Hippocampal formation (tissue), 2 donors: ENCODE results near the gene MVB12B.

Experiments used
- DNase-seq, 2 donors: peaks; one replicate each; lab custom pipeline; 2025; lab: John Stamatoyannopoulos, UW

Gene MVB12B

DNA sequence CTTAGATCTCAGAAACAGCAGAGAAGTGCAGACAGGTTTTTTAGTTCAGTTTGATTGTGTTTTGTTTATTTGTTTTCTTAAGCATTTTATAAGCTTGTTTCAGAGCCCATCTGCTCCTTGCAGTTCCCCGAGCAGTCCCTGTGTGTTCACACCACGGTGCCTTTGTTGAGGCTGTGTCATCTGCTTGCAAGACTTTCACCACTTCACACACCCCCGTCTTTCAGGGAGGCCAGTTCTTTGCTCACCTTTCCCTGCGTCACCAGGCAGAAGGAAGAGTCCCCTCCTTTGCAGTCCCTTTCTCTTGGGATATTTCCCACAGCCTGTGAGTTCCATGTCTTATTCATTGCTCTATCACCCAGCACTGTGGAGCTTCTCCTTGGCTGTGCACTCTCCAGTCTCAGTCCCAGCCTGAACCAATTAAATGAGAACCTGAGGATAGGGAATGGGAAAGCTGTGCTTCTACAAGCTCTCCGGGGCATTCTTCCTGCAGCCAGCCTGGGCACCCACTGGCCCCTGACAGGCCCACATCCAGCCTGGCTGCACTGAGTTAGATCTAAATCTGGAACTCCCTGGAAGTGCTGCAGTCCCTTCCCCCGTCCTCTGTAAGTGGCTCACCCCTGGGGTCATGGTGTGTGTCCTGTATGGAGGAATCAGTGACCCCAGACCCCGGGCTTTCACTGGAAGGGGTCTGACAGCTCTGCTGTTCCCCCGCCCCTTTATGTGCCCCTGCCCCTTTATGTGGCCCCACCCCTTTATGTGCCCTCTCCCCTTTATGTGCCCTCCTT, 5.5 kb downstream of the MVB12B start:
- DNase-seq, result no peak

DNA sequence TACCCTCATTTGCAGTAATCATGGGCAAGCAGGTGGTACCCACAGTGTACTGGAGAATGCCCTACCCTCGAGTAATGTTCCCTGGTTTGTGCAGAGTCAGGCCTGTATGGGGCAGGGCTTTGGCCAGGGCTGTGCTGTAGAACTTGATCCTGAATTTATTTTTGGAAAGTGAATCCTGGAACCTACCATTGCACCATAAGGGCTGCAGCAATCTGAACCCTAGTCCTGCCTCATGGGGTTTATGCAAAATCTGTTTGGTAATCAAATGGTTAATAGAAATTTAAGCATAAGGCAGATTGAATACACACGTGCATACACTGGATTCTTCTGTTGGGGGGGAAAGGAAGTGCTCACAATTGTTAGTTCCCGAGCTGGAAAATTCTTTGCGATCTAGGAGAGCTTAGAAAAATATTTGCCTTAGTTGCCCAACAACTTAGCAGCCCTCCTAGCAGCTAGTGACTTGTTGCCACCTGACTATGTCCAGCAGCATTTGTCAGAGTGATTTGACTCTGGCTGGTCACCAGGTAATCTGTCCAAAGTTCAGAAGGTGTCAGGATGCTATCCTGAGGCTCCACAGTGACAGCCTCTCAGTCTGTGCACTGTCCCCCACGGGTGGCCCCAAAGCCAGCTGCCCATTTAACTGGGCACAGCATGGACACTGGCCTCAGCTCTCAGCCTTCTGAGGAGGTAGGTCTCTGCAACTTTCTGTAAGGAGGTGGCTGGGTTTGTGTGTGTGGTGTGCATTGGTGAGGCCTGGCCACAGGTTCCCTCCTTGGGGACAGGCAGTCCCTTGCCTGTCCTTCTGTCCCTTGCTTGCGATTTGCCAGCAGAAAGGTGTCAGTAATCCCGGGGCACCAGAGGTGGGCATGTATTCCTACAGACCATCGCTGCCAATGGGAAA, 8.3 kb downstream of the MVB12B start:
- DNase-seq, result no peak

DNA sequence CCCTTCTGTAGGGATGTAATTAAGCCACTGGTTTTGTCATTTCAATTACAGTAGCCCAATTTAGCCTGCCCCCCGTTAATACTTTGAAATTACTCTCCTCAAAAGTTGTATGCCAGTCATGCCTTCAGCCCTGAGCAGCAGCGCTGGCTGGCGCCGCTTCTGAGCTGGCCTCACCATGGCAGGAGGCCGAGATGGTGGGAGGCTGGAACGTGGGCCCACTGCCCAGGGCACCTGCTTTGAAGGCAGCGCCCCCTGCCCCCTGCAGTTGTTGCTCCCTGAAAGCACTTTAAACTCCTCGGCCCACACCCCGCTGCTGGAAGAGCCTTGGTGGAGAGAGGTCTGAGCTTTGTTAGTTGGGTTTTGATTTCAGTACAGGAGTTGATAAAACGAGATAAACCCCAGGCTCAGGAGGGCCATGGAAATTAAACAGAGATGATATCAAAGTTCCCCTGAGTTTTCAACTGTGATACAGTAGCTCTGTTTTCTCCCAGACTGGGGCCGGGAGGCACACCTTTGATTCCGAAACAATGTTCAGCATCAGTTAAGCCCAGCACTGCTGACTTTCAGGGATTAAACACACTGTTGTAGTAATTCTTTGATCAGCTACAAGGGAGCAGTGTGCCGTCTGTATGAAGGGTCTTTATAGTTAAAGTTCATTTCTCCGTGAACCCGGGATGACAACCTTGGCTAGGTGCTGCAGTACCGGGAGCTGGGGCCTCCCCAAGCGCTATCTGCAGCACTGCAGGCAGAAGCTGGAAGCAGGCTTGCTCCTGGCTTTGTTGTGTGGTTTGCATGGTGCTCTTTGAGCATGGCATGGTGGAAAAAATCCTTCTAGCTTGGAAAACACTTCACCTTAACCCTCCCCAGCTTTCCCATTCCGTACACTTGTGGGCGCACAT, 9.5 kb downstream of the MVB12B start:
- peak in 1 of 2 donors; percentile 43 for DNase-seq

DNA sequence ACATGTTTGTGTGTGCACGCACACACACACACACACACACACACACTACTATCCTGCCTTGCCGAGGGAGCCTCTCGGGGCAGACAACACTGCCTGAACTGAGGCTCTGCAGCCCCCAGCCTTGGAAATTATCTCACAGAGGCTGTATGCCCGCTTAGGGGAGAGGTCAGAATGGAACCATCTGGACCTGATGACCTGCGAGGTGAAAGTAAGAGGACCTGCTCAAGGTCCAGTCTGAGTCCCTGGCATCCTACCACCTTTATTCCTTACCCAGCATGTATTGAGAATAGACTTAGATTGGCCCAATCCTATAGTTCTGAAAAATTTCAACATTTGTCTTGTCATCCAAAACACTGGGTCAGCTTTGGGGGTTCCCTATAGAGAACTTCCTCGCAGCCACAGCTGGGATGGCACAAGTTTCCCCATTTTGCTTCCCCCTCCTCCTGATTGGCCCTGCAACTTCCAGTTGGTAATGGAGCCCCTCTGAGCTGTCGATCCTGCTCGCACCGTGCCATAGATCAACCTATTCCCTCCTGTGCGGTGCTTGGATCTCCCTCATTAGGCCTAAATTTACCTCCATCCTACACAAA, 10.2 kb downstream of the MVB12B start:
- no peak for DNase-seq

DNA sequence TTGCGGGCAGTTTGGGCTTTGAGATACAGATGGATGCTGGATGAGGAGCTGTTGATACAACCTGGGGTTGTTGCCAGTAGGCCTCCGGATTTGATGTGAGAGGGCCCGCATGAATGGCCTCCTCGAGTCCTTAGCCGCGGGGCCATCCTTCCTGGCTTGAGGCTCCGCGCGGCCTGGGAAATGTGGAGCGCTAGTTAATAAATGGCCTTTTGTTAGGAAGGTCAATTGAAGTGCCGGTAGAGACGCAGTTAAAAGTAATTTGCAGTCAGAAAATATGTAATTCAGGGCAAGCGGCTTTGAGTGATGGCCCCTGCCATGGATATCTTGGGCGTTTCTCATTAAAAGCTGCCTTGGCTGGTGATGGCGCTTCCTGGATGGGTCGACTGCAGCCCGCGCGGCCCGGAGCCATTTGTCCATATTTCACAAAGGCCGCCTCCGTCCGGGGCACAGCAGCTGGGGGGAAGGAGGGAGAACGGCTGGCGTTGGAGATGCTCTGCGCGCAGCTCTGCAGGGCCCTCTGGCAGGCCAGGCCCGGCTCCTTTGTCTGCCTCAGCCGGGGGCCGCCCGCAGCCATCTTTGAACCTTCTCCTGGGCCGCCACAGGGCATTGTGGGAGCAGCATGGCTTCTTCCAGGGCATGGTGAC, 11.2 kb downstream of the MVB12B start:
- DNase-seq, result peak; percentile 81 to 86

DNA sequence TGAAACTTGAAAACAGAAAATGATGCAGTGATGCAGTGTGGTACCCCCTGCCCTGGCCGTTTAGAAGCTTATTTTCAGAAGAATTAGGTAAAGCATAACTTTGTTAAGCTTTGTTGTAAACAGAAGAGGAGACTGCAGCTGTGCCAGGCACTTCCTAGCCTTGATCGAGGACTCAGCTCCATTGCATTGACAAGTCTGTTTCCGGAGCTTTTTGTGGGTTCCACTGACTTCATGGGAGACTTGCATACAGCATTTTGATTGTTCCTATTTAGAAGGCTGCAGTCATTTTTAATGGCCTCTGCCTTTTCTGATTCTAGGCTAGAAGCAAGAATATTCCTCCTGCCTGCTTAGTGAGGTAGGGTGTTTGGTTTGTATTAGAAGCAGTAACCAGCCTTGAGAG, 12.3 kb downstream of the MVB12B start:
- no peak for DNase-seq

DNA sequence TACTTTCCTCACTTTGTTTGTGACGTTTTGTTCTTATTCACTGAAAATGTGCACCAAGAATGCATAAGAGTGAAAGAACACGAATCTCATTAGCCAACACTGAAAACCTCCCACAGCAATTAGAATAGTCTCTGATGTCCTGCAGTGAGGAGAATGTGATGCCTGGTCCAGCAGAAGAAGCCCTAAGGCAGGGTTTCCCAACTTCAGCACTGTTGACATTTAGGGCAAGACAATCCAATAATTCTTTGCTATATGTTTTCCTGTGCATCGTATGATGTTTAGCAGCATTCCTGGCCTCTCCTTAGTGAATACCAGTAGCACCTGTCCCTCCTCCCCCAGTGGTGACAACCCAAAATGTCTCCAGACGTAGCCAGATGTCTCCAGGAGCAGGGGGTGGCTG, 14.8 kb downstream of the MVB12B start:
- no peak for DNase-seq

DNA sequence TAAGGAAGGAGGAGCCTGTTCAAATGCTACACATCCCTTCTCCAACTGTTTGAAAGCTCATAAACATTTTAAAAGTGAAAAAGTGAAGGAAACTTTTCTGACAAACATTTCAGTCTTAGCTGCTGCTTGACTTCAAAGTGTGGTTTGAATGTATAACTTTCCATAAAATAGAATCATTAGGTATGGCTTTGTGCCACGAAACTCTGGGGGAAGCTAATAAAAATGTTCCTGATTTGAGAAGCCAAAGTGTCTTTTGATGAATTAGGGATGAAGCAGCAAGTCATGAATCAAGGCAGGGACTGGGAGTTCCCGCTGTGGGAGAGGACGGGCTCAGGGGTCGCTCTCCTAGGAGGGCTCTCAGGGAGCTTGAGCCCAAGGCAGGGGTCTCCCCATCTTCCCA, 15.3 kb downstream of the MVB12B start:
- no peak for DNase-seq

DNA sequence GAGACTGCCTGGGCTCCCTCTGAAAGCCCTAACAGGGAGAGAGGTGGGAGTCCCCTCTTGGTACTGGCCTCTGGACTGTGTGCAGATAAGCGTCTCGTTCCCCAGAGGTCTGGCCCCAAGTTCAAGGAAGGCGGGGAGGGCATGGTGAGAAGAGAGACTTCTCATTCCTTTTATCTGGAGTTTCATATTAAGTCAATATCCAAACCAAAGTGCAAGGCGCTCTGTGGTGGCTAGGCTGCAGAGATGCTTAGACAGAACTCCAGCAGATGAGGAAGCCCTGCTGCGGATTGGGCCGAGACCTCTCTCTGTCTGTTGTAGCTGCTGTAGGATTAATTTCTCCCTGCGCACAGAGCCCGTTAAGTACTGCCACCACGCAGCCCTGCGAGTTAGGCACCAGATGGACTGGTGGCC, 16.0 kb downstream of the MVB12B start:
- no peak for DNase-seq

DNA sequence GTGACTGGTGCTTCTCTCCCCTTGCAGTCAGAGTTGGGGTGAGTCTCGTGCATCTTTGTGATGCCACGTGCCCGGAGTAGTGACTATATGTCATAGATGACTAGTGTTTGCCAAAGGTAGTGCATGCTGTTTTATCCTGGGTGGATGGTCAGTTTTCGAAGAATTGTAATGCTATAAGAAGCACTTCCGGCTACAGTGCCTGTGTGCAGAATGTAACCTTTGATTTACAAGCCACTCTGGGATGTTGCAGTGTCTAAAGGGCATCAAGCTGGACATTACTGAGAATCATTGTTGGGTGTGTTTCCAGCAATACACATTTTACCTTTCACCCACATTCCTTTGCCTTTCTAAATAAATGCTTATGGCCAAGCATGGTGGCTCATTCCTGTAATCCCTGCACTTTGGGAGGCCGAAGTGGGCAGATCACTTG, 16.7 kb downstream of the MVB12B start:
- DNase-seq, result no peak

DNA sequence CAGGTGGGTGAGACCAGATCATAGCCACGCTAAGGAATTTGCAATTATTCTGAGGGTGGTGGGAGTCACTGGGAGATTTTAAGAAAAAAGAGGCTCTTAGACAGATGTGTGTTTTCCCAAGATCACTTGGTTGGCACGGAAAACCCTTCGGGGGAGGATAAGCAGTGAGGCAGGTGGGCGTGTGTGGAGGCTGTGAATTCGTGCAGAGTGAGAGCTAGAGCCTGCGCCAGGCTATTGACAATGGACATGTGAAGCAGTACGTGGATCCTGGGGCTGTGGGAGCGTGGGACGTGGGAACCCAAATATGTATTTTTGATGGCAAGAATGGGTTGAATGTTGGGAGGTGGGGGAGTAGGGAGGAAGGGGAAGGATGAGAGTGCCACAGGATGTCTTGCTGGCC, 19.4 kb downstream of the MVB12B start:
- no peak for DNase-seq

DNA sequence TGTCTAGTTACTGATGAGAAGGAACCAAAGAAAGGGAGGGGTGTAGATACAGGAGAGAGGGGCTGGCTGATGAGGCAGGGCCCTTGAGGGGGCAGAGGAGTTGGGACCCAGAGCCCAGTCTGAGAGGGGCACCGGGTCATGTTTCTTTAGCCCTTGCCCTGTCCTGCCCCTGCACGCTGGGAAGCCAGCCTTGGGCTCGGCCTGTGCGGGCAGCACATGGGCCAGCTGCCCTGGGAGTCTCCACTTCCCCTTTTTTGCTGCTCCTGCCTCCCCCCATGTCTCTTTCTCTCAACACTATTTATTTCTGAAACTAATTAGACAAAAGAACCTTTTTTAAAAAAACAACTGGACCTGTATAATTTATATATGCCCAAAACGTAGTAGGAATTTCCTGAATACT, 20.5 kb downstream of the MVB12B start:
- no peak for DNase-seq

DNA sequence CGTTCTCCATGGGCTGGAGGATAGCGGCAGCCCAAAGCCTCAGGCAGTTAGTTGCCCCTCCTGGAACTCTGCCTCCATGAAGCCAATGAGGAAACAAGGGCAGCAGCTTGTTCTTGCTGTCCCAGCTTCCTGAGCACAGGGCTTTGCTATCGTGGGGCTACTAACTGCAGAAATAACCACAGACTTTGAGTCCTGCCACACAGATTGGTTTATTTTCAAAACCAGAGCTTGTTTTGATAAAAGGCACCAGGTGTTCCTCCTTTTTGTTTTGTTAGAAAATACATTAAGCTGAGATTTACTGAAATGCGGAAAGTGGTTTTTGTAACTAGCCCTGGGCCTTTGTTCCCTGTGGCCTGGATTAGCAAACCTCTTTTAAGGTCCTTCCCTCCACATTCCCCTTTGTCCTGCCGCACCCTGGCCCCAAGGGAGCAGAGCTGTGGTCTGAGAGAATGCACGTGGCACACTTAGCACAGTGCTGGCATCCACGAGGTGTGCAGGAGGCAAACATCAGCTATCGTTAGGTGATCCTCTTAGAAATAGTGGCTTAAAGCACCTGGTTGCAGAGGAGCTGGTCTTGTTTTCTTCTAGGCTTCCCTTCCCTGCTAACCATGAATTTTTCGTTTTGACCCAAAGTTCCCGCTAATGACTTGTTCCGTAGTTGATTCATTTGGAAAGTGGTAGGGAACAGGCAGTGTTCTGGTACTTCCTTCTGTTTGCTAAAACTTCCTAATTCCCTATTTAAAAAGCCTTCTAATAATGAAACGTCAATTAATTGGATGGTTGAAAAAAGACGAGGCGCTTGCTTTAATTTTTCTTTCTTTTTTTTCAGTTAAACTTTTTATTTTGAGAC, 21.5 kb downstream of the MVB12B start:
- DNase-seq, result peak in 1 of 2 donors; percentile 60

DNA sequence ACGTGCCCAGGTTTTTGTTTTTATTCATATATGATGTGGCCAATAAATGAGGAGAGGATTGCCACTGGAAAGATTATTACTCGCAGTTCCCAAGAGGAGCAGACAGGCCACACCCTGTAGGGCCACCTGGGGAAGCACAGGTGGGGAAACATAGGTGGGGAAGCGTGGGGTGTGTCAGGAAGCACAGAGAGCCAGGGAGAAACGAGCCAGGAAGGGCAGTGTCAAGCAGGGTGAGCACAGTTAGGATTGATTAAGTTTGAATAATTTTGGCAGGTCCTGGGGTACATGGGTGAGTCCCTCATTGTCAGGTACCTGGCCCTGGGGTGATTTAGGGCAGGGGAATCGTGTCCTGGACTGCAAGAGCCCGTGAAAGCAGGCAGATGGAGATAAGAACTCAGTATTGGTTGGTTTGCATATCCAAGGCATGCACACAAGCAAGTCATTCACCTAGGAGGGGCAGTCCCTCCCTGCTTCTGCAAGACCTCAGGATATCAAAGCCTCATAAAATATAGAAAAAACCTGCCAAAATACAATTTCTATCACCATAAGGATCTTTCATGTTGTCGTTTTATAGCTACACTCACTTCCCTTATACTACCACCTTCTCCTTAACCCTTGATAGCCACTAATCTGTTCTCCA, 22.4 kb downstream of the MVB12B start:
- no peak for DNase-seq

DNA sequence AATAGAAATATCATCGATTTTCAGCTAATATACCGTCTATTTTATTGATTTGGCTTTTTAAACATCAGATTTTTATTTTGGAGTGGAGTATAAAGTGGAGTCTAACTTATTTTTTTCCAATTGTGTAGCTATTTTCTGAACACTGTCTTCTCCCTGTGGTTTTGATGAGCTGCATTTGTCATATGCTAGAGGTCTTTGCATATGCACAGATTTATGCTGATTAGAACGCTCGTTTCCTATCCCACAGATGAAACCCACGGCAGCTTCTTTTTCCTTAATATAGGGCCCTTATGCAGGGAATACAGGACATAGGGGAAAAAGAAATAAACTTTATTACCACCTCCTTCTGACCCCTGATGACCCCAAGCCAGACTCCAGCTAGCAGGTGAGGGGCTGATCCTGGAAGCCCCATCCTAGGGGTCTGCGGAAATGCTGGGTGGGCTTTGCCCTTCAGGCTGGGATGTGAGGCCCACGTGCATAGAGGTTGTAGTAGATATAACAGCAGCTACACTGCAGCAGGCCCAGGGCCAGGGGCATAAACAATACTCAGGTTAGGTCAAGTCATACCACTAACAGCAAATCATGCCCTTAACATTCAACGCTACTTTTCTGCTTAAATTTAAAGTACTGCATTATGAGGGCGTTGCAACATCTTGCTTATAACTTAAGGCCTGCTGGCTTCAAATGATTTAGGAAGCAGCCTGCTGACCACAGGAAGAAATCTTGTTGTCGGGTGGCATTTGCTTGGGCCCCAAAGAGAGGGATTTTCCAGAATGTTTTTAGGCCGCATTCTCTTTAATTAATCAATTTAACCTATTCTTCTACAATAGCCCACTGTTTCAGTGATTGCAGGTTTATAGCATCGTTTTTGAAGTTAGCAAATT, 28.5 kb downstream of the MVB12B start:
- no peak for DNase-seq

DNA sequence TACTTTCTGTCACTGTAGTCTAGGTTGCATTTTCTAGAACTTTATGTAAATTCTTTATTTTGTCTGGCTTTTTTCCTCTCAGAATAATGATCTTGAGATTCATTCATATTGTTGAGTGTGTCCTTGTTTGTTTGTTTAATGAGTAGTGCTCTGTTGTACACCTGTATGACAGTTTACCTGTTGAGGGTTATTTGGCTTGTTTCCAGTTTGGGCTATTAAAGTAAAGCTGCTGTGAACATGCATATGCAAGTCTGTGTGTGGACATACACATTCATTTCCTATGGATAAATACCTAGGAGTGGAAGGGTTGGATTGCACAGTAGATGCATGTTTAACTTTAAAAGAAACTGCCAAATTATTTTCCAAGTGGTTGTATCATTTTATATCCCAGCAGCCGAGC, 30.4 kb downstream of the MVB12B start:
- no peak for DNase-seq

DNA sequence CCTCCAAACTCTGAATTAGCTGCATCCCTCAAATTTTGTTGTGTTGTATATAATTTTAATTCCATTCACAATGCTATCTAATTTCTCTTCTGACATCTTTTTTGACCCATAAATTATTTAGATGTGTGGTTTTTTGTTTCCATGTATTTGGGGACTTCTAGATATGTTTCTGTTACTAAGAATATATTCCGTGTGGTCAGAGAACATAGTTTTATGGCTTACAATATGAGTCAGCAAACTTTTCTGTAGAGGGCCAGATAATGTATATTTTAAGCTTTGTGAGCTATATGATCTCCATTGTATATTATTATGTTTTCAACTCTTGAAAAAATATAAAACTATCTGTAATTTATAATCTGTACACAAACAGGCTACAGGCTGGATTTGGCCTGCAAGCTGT, 33.4 kb downstream of the MVB12B start:
- DNase-seq, result no peak

DNA sequence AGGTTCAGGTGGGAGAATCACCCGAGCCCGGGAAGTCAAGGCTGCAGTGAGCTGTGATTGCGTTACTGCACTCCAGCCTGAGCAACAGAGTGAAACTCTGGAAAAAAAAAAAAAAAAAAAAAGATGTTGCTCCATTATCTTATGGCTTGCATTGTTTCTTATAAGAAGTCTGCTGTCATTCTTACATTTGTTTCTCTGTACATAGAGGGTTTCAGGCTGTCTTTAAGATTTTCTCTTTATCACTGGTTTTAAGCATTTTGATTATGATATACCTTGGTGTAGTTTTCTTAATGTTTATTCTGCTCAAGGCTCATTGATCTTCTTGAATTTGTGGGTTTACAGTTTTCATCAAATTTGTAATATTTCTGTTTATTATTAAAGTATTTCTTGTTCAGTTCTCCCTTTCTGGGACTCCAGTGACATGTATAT, 35.2 kb downstream of the MVB12B start:
- DNase-seq, result no peak

DNA sequence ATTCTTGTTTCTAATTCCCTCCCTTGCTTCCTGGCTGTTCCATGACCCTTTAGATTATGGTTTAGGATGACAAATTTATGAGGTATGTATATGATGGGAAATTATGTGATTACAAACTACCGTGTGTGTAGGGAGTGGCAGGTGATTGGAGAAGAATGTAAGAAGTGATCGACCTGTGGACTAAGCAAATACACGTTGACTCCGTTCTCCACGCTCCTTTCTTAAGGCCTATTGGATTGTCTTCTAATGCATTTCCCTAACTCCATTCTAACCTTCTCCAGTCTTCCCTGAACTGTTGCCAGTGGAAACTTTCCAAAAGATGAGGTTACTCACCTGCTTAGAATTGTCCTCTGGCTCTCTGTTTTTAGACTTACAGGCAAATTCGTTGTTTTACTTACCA, 36.6 kb downstream of the MVB12B start:
- DNase-seq, result no peak
